ENCODE measurements around the gene ST3GAL4. TPM values are rescaled to one million over a fixed set of nuclear protein-coding genes. Genes with fewer than 3 reads are reported as not detected.

The ST3GAL4 gene
- total RNA-seq, 1 donor from 2014 or later: 15.6 TPM

GRCh38 chr11:126339073-126339862 lies 16.2 kb upstream of the ST3GAL4 start:
- Mint-ChIP-seq H3K36me3 (peaks cover 24% of the 10 kb centered on the region), H3K27ac (peak overlapping the region; percentile 76), H3K4me3 (no peak overlapping the region), H3K27me3 (ENCODE audit: low read depth) (no peaks in the 10 kb centered on the region), H3K9me3 (no peaks in the 10 kb centered on the region), H3K4me1 (peaks cover 53% of the 10 kb centered on the region)
- no peak for DNase-seq (ENCODE audit: low spot score in 2 of 2, unreplicated experiment in 2 of 2)
- no peak for TF ChIP-seq CTCF (IDR thresholded peaks at IDR 0.05; ENCODE audit: unreplicated experiment)

GRCh38 chr11:126339863-126340434 lies 15.5 kb upstream of the ST3GAL4 start:
- Mint-ChIP-seq H3K4me1 (peaks cover 55% of the 10 kb centered on the region), H3K27me3 (ENCODE audit: low read depth) (no peaks in the 10 kb centered on the region), H3K36me3 (peaks cover 21% of the 10 kb centered on the region), H3K9me3 (no peaks in the 10 kb centered on the region), H3K27ac (peak overlapping the region; percentile 76), H3K4me3 (no peak overlapping the region)
- no peak for TF ChIP-seq CTCF (IDR thresholded peaks at IDR 0.05; ENCODE audit: unreplicated experiment)
- DNase-seq (ENCODE audit: low spot score in 2 of 2, unreplicated experiment in 2 of 2): no peak

GRCh38 chr11:126340960-126341606 lies 14.4 kb upstream of the ST3GAL4 start:
- Mint-ChIP-seq H3K27ac (peak overlapping the region; percentile 57), H3K9me3 (no peaks in the 10 kb centered on the region), H3K27me3 (ENCODE audit: low read depth) (no peaks in the 10 kb centered on the region), H3K36me3 (peaks cover 20% of the 10 kb centered on the region), H3K4me3 (no peak overlapping the region), H3K4me1 (peaks cover 61% of the 10 kb centered on the region)
- DNase-seq (ENCODE audit: low spot score in 2 of 2, unreplicated experiment in 2 of 2): no peak
- TF ChIP-seq CTCF (IDR thresholded peaks at IDR 0.05; ENCODE audit: unreplicated experiment): no peak

- Mint-ChIP-seq H3K36me3 (peaks cover 17% of the 10 kb centered on the region), H3K27ac (peak overlapping the region; percentile 80), H3K4me1 (peaks cover 58% of the 10 kb centered on the region), H3K9me3 (no peaks in the 10 kb centered on the region), H3K4me3 (no peak overlapping the region), H3K27me3 (ENCODE audit: low read depth) (no peaks in the 10 kb centered on the region)
- TF ChIP-seq CTCF (IDR thresholded peaks at IDR 0.05; ENCODE audit: unreplicated experiment): no peak
- DNase-seq (ENCODE audit: low spot score in 2 of 2, unreplicated experiment in 2 of 2): no peak
Observed at GRCh38 chr11:126341760-126342161, 13.7 kb upstream of the ST3GAL4 start.

GRCh38 chr11:126343051-126343450 lies 12.4 kb upstream of the ST3GAL4 start:
- no peak for TF ChIP-seq CTCF (IDR thresholded peaks at IDR 0.05; ENCODE audit: unreplicated experiment)
- Mint-ChIP-seq H3K4me3 (no peak overlapping the region), H3K36me3 (peaks cover 17% of the 10 kb centered on the region), H3K27ac (no peak overlapping the region), H3K4me1 (peaks cover 58% of the 10 kb centered on the region), H3K9me3 (no peaks in the 10 kb centered on the region), H3K27me3 (ENCODE audit: low read depth) (no peaks in the 10 kb centered on the region)
- no peak for DNase-seq (ENCODE audit: low spot score in 2 of 2, unreplicated experiment in 2 of 2)
